Endodermal cell (in vitro differentiated cells): ENCODE data around the gene COL1A2. TPM values are rescaled to one million over a fixed set of nuclear protein-coding genes. Genes with fewer than 3 reads are reported as not detected.

Source experiments
- DNase-seq: peaks from one replicate; pipeline ENCODE4 v3.0.0-alpha.2; 2017
- H3K27ac ChIP-seq: 2 replicates; pipeline ENCODE4 v1.5.1; 2013; ENCODE audit warnings: mild to moderate bottlenecking, low read depth, low read length, moderate library complexity
- H3K27me3 ChIP-seq: 2 replicates; pipeline ENCODE4 v1.6.1; 2013; ENCODE audit warnings: mild to moderate bottlenecking, low read length, moderate library complexity; ENCODE audit not compliant: insufficient read depth, control insufficient read depth, poor library complexity, severe bottlenecking
- H3K36me3 ChIP-seq: 2 replicates; pipeline ENCODE4 v1.7.0; 2013; ENCODE audit warnings: mild to moderate bottlenecking, low read length, moderate library complexity; ENCODE audit not compliant: control insufficient read depth, insufficient read depth
- H3K4me1 ChIP-seq: one replicate; pipeline ENCODE4 v1.7.0; 2013; ENCODE audit warnings: low read length; ENCODE audit not compliant: control insufficient read depth, insufficient read depth
- H3K4me3 ChIP-seq: 2 replicates; pipeline ENCODE4 v1.5.1; 2013; ENCODE audit warnings: mild to moderate bottlenecking, low read length, moderate library complexity
- H3K9ac ChIP-seq: 2 replicates; pipeline ENCODE4 v1.6.1; 2013; ENCODE audit warnings: mild to moderate bottlenecking, low read length, moderate library complexity; ENCODE audit not compliant: poor library complexity, severe bottlenecking; ENCODE audit errors: extremely low read depth
- H3K9me3 ChIP-seq: 2 replicates; pipeline ENCODE4 v1.6.1; 2013; ENCODE audit warnings: mild to moderate bottlenecking, low read length, moderate library complexity; ENCODE audit not compliant: control insufficient read depth
- H3K27ac Mint-ChIP-seq: 2 replicates; pipeline ENCODE4 v1.8.0; 2020; ENCODE audit warnings: mixed read lengths
- H3K27me3 Mint-ChIP-seq: 2 replicates; pipeline ENCODE4 v1.8.0; 2021; ENCODE audit warnings: mild to moderate bottlenecking, mixed read lengths; ENCODE audit not compliant: insufficient read depth
- H3K36me3 Mint-ChIP-seq: 2 replicates; pipeline ENCODE4 v1.8.0; 2020; ENCODE audit warnings: low read depth, mixed read lengths
- H3K4me1 Mint-ChIP-seq: 2 replicates; pipeline ENCODE4 v1.8.0; 2020; ENCODE audit warnings: mixed read lengths
- H3K4me3 Mint-ChIP-seq: 2 replicates; pipeline ENCODE4 v1.8.0; 2020; ENCODE audit warnings: mild to moderate bottlenecking, moderate library complexity, mixed read lengths
- H3K9me3 Mint-ChIP-seq: 2 replicates; pipeline ENCODE4 v1.8.0; 2020; ENCODE audit warnings: mild to moderate bottlenecking, mixed read lengths
- WGBS, 2 experiments: methylation state at CpG; one replicate each; pipeline versions ENCODE4 v1.1.5 to v1.1.7; 2013; ENCODE audit warnings: missing lambda C conversion rate in 2 of 2, mixed read lengths in 1 of 2; ENCODE audit not compliant: insufficient coverage in 1 of 2, insufficient read length in 1 of 2; 5-methylcytosine and 5-hydroxymethylcytosine counted together
- total RNA-seq, 2 donors: library from RNA; stranded (reverse); fragmentation: NEBNext Ultra II Directional in 1 of 2; extraction: Animal tissue kit (Norgen Biotek cat#: 25700) in 1 of 2; gene quantifications; 2 replicates in 1 of 2; 3 replicates in 1 of 2; pipeline ENCODE4 v1.2.1, GENCODE V29; 2021
- TF ChIP-seq, protein P1 (sequence below): fragments of 200-600 bp; sonication (generic); conservative IDR thresholded peaks from 2 replicates; pipeline ENCODE4 v1.5.0; 2021; ENCODE audit warnings: antibody characterized with exemption, mild to moderate bottlenecking

Gene COL1A2
- total RNA-seq, 2 donors from 2014 or later = 42.2 to 99.7 TPM

DNA sequence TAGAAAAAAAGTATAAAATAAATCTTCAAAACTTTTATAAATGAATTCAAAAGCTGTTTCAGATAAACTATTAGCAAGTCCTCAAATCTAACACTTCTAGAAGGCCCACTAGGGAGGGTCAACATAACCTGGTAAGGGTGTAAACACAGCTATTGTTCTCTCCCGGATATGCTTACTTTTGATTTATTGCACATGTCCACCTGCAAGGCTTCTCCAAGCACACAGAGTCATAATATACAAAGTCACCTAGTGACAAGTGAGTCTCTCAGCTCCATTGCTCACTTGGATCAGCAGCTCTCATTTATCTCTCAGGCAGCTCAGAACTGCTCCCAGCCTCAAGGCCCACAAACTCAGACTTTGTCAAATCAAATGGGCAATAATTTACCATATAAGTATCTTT, 44.0 kb upstream of the COL1A2 start:
- no peak overlapping the region for H3K4me3 ChIP-seq
- WGBS, 2 experiments = 83 to 86% methylated on average over 1 of the region's 1 CpG
- H3K36me3 ChIP-seq = no peaks in the 10 kb centered on the region
- peaks cover 9% of the 10 kb centered on the region for H3K4me1 ChIP-seq
- Mint-ChIP-seq H3K27ac (no peak overlapping the region), H3K4me3 (no peak overlapping the region), H3K27me3 (peaks cover 10% of the 10 kb centered on the region), H3K36me3 (no peaks in the 10 kb centered on the region), H3K9me3 (no peaks in the 10 kb centered on the region), H3K4me1 (peaks cover 33% of the 10 kb centered on the region)
- DNase-seq = no peak
- H3K27me3 ChIP-seq = peaks cover 15% of the 10 kb centered on the region
- H3K9me3 ChIP-seq = no peaks in the 10 kb centered on the region
- no peak overlapping the region for H3K9ac ChIP-seq
- TF ChIP-seq, protein P1, sequence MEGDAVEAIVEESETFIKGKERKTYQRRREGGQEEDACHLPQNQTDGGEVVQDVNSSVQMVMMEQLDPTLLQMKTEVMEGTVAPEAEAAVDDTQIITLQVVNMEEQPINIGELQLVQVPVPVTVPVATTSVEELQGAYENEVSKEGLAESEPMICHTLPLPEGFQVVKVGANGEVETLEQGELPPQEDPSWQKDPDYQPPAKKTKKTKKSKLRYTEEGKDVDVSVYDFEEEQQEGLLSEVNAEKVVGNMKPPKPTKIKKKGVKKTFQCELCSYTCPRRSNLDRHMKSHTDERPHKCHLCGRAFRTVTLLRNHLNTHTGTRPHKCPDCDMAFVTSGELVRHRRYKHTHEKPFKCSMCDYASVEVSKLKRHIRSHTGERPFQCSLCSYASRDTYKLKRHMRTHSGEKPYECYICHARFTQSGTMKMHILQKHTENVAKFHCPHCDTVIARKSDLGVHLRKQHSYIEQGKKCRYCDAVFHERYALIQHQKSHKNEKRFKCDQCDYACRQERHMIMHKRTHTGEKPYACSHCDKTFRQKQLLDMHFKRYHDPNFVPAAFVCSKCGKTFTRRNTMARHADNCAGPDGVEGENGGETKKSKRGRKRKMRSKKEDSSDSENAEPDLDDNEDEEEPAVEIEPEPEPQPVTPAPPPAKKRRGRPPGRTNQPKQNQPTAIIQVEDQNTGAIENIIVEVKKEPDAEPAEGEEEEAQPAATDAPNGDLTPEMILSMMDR = no peak
- H3K27ac ChIP-seq = no peak overlapping the region

DNA sequence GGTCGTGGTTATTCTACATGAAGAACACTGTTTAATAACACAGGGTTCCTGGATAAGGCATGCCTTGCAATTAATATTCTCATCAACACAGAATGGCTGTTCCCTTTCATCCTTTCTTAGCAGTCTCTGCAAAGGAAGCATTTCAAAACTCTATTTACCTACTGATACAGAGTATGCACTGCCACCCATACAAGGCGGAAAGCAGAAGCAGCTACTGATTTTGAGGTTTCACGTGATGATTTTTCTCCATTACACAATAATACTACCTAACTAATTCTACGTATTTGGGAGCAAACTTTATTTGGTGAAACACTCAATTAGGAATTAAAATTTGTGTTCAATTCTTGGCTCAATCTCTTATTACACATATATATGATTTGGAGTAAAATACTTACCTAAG, 43.0 kb upstream of the COL1A2 start:
- H3K36me3 ChIP-seq = no peaks in the 10 kb centered on the region
- TF ChIP-seq, protein P1 = no peak
- H3K9me3 Mint-ChIP-seq = no peaks in the 10 kb centered on the region
- no peak overlapping the region for H3K4me3 Mint-ChIP-seq
- H3K4me1 ChIP-seq = peaks cover 2% of the 10 kb centered on the region
- WGBS, 2 experiments = 87% methylated on average over 4 of the region's 4 CpGs; no CpG with 5 or more reads in 1 of the 2 experiments
- H3K36me3 Mint-ChIP-seq = no peaks in the 10 kb centered on the region
- no peak overlapping the region for H3K4me3 ChIP-seq
- H3K27ac Mint-ChIP-seq = no peak overlapping the region
- peaks cover 11% of the 10 kb centered on the region for H3K27me3 ChIP-seq
- H3K9me3 ChIP-seq = no peaks in the 10 kb centered on the region
- H3K27ac ChIP-seq = no peak overlapping the region
- H3K27me3 Mint-ChIP-seq = peaks cover 9% of the 10 kb centered on the region
- H3K4me1 Mint-ChIP-seq = peaks cover 23% of the 10 kb centered on the region
- no peak overlapping the region for H3K9ac ChIP-seq
- DNase-seq = no peak

- H3K36me3 Mint-ChIP-seq = no peaks in the 10 kb centered on the region
- peaks cover 14% of the 10 kb centered on the region for H3K4me1 Mint-ChIP-seq
- TF ChIP-seq, protein P1 = no peak
- Histone ChIP-seq H3K9ac (no peak overlapping the region), H3K27me3 (no peaks in the 10 kb centered on the region), H3K4me1 (no peaks in the 10 kb centered on the region), H3K4me3 (no peak overlapping the region), H3K36me3 (no peaks in the 10 kb centered on the region), H3K27ac (no peak overlapping the region), H3K9me3 (no peaks in the 10 kb centered on the region)
- no peak for DNase-seq
- H3K27ac Mint-ChIP-seq = no peak overlapping the region
- no peaks in the 10 kb centered on the region for H3K9me3 Mint-ChIP-seq
- 93 to 97% methylated on average over 7 of the region's 7 CpGs for WGBS, 2 experiments
- no peaks in the 10 kb centered on the region for H3K27me3 Mint-ChIP-seq
- no peak overlapping the region for H3K4me3 Mint-ChIP-seq
These were observed 41.8 kb upstream of the COL1A2 start for GRCh38 chr7:94352887-94353286.
